K562 (cell line): ENCODE data around the gene PRR35. TPM values are rescaled to one million over a fixed set of nuclear protein-coding genes. Genes with fewer than 3 reads are reported as not detected.
A peak's percentile ranks its signal among the peaks of the same experiment; 100 is the strongest.

Source experiments
- ARNT ChIP-seq, 2 experiments: fragments of 450-650 bp; IDR thresholded peaks; 2 replicates each; pipeline ENCODE4 v1.6.1; 2016; ENCODE audit warnings: mild to moderate bottlenecking in 1 of 2
- EP300 ChIP-seq: IDR thresholded peaks from 2 replicates; pipeline ENCODE4 v1.6.1; 2012; ENCODE audit warnings: low read length, improper control_type of control experiment
- FOXK1 ChIP-seq: sonication (generic); formaldehyde crosslinking; IDR thresholded peaks from 2 replicates; pipeline ENCODE4 v1.8.0; 2022; ENCODE audit warnings: missing genetic modification reagents, mild to moderate bottlenecking, borderline replicate concordance
- GTF2A2 ChIP-seq: IDR thresholded peaks from 2 replicates; pipeline ENCODE4 v1.6.1; 2016; ENCODE audit warnings: mild to moderate bottlenecking, missing genetic modification characterization, missing compliant biosample characterization
- HNRNPUL1 ChIP-seq: fragments of 200-400 bp; formaldehyde crosslinking; IDR thresholded peaks from 2 replicates; pipeline ENCODE4 v1.6.1; 2017; ENCODE audit warnings: low read length
- NR2C2 ChIP-seq, 2 experiments: fragments of 200-800 bp in 1 of 2; sonication (Bioruptor generic) in 1 of 2; sonication (generic) in 1 of 2; formaldehyde crosslinking in 1 of 2; IDR thresholded peaks; 2 replicates each; pipeline versions ENCODE4 v1.6.1 to v1.8.0; 2016 to 2022; ENCODE audit warnings: mild to moderate bottlenecking in 1 of 2, missing compliant biosample characterization in 1 of 2, missing genetic modification characterization in 1 of 2, missing genetic modification reagents in 1 of 2
- PHF20 ChIP-seq: fragments of 450-650 bp; IDR thresholded peaks from 2 replicates; pipeline ENCODE4 v1.6.1; 2018; ENCODE audit not compliant: partially characterized antibody
- POLR2B ChIP-seq: fragments of 450-650 bp; IDR thresholded peaks from 2 replicates; pipeline ENCODE4 v1.6.1; 2018; ENCODE audit warnings: low read depth; ENCODE audit not compliant: partially characterized antibody
- SMARCE1 ChIP-seq: fragments of 450-650 bp; IDR thresholded peaks from 2 replicates; pipeline ENCODE4 v1.7.1; 2016; ENCODE audit warnings: mild to moderate bottlenecking
- ZFX ChIP-seq: sonication (generic); formaldehyde crosslinking; IDR thresholded peaks from 2 replicates; pipeline ENCODE4 v1.8.0; 2022; ENCODE audit warnings: mild to moderate bottlenecking, missing genetic modification reagents, moderate library complexity
- ZNF12 ChIP-seq: sonication (generic); formaldehyde crosslinking; IDR thresholded peaks from 2 replicates; pipeline ENCODE4 v1.4.0; 2020; ENCODE audit warnings: mild to moderate bottlenecking, missing genetic modification reagents
- ZNF140 ChIP-seq: fragments of 250-450 bp; sonication (Bioruptor Pico); IDR thresholded peaks from 2 replicates; pipeline ENCODE4 v1.8.0; 2021; ENCODE audit warnings: moderate library complexity, mild to moderate bottlenecking, inconsistent platforms
- ZNF184 ChIP-seq: sonication (generic); formaldehyde crosslinking; IDR thresholded peaks from 2 replicates; pipeline ENCODE4 v1.5.0; 2020; ENCODE audit warnings: missing genetic modification reagents
- ZNF384 ChIP-seq: IDR thresholded peaks from 2 replicates; pipeline ENCODE4 v1.6.1; 2012; ENCODE audit warnings: low read depth, low read length, improper control_type of control experiment
- ZNF408 ChIP-seq: fragments of 250-450 bp; sonication (Bioruptor Pico); IDR thresholded peaks from 2 replicates; pipeline ENCODE4 v1.4.0; 2020; ENCODE audit warnings: low read depth, mild to moderate bottlenecking, moderate library complexity
- ZNF695 ChIP-seq: fragments of 450-650 bp; formaldehyde crosslinking; IDR thresholded peaks from 2 replicates; pipeline ENCODE4 v1.4.0; 2020; ENCODE audit warnings: mild to moderate bottlenecking, moderate library complexity
- ZNF76 ChIP-seq: fragments of 250-450 bp; sonication (Bioruptor Pico); IDR thresholded peaks from 2 replicates; pipeline ENCODE4 v1.4.0; 2020; ENCODE audit warnings: mild to moderate bottlenecking, moderate library complexity, borderline replicate concordance
- polyA plus RNA-seq, 8 experiments: library from polyadenylated mRNA; depleted of rRNA in 4 of 8; stranded (reverse) in 5 of 8; unstranded in 3 of 8; fragments of >200 nt; fragmentation: Nextera tagmentation in 2 of 8; fragmentation: Illumina TruSeq in 1 of 8; extraction: Ambion mirVana in 2 of 8; extraction: Trizol in 1 of 8; gene quantifications; 2 replicates each; pipeline versions ENCODE4 v1.2.1 to v1.2.3, GENCODE V29; 2011 to 2014; ENCODE audit warnings: inconsistent platforms in 1 of 8, missing spikeins in 1 of 8
- total RNA-seq, 7 experiments: library from RNA; depleted of rRNA in 6 of 7; stranded (reverse); fragments of >200 nt in 6 of 7; fragmentation: Illumina TruSeq in 2 of 7; extraction: Trizol in 2 of 7; gene quantifications; 2 replicates each; pipeline versions ENCODE4 v1.2.1 to v1.2.3, GENCODE V29; 2011 to 2021; ENCODE audit warnings: low replicate concordance in 1 of 7
- TF ChIP-seq, protein P1 (sequence below): sonication (generic); formaldehyde crosslinking; IDR thresholded peaks from 2 replicates; pipeline ENCODE4 v1.8.1; 2022; ENCODE audit warnings: missing genetic modification reagents
- TF ChIP-seq, protein P2 (sequence below): fragments of 450-650 bp; IDR thresholded peaks from 2 replicates; pipeline ENCODE4 v1.6.1; 2016; ENCODE audit warnings: missing biosample characterization, missing genetic modification characterization
- TF ChIP-seq, protein P3 (sequence below), 2 experiments: fragments of 450-650 bp; IDR thresholded peaks; 2 replicates each; pipeline ENCODE4 v1.6.1; 2018; ENCODE audit warnings: mild to moderate bottlenecking in 2 of 2, low read depth in 1 of 2; ENCODE audit not compliant: partially characterized antibody in 2 of 2
- TF ChIP-seq, protein P4 (sequence below): fragments of 250-450 bp; sonication (Bioruptor Pico); IDR thresholded peaks from 2 replicates; pipeline ENCODE4 v1.5.0; 2022; ENCODE audit warnings: mild to moderate bottlenecking

Gene PRR35
- total and polyA plus RNA-seq, 9 of the 15 experiments (the other 6 are each of a cell fraction or from before 2014, with no cell fraction given): 0.17 to 0.45 (median 0.21) TPM; not detected in 5

DNA sequence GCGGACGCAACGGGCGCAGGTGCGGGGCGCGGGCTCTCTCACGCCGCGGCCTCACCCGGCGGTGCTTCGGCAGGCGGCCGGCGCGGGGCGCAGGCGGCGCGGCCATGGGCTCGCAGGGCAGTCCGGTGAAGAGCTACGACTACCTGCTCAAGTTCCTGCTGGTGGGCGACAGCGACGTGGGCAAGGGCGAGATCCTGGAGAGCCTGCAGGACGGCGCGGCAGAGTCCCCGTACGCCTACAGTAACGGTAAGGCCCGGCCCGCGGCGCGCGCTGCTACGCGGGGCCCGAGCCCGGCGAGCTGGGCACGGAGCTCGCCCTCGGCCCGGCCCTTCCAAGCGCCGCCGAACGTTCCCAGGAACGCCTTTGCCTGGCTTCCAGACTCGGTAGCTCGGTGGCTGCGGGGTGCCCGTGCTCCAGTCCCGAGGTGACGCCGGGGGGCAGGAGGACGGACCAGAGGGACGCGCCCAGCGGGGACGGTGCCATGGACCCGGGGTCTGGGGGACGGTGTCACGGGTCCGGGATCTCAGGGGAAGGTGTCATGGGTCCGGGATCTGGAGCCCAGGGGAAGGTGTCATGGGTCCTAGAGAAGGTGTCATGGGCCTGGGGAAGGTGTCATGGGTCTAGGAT lies 30.1 kb downstream of the PRR35 start (continued):
- TF ChIP-seq ZNF695 (CRISPR knock-in tag): no peak
- TF ChIP-seq NR2C2 (CRISPR knock-in tag; IDR thresholded peaks at IDR 0.05): peak; percentile 73
- TF ChIP-seq NR2C2 (tag; IDR thresholded peaks at IDR 0.05): no peak
- TF ChIP-seq PHF20: peak; percentile 17
- no peak for TF ChIP-seq ZNF184 (CRISPR knock-in tag)
- TF ChIP-seq FOXK1 (CRISPR knock-in tag): no peak
- TF ChIP-seq, protein P1, sequence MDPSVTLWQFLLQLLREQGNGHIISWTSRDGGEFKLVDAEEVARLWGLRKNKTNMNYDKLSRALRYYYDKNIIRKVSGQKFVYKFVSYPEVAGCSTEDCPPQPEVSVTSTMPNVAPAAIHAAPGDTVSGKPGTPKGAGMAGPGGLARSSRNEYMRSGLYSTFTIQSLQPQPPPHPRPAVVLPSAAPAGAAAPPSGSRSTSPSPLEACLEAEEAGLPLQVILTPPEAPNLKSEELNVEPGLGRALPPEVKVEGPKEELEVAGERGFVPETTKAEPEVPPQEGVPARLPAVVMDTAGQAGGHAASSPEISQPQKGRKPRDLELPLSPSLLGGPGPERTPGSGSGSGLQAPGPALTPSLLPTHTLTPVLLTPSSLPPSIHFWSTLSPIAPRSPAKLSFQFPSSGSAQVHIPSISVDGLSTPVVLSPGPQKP (CRISPR knock-in tag): no peak
- peak; percentile 79 for TF ChIP-seq ZFX (CRISPR knock-in tag)
- no peak for TF ChIP-seq HNRNPUL1
- TF ChIP-seq ZNF76 (CRISPR knock-in tag): no peak
- TF ChIP-seq SMARCE1: no peak
- TF ChIP-seq, protein P2, sequence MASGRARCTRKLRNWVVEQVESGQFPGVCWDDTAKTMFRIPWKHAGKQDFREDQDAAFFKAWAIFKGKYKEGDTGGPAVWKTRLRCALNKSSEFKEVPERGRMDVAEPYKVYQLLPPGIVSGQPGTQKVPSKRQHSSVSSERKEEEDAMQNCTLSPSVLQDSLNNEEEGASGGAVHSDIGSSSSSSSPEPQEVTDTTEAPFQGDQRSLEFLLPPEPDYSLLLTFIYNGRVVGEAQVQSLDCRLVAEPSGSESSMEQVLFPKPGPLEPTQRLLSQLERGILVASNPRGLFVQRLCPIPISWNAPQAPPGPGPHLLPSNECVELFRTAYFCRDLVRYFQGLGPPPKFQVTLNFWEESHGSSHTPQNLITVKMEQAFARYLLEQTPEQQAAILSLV (tag): no peak
- no peak for TF ChIP-seq EP300
- TF ChIP-seq, protein P3, sequence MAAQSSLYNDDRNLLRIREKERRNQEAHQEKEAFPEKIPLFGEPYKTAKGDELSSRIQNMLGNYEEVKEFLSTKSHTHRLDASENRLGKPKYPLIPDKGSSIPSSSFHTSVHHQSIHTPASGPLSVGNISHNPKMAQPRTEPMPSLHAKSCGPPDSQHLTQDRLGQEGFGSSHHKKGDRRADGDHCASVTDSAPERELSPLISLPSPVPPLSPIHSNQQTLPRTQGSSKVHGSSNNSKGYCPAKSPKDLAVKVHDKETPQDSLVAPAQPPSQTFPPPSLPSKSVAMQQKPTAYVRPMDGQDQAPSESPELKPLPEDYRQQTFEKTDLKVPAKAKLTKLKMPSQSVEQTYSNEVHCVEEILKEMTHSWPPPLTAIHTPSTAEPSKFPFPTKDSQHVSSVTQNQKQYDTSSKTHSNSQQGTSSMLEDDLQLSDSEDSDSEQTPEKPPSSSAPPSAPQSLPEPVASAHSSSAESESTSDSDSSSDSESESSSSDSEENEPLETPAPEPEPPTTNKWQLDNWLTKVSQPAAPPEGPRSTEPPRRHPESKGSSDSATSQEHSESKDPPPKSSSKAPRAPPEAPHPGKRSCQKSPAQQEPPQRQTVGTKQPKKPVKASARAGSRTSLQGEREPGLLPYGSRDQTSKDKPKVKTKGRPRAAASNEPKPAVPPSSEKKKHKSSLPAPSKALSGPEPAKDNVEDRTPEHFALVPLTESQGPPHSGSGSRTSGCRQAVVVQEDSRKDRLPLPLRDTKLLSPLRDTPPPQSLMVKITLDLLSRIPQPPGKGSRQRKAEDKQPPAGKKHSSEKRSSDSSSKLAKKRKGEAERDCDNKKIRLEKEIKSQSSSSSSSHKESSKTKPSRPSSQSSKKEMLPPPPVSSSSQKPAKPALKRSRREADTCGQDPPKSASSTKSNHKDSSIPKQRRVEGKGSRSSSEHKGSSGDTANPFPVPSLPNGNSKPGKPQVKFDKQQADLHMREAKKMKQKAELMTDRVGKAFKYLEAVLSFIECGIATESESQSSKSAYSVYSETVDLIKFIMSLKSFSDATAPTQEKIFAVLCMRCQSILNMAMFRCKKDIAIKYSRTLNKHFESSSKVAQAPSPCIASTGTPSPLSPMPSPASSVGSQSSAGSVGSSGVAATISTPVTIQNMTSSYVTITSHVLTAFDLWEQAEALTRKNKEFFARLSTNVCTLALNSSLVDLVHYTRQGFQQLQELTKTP (IDR thresholded peaks at IDR 0.05; ENCODE audit: low read depth in 1 of 2, partially characterized antibody in 2 of 2): no peak
- TF ChIP-seq ZNF12: no peak
- no peak for TF ChIP-seq ZNF408 (CRISPR knock-in tag)
- no peak for TF ChIP-seq ZNF384
- TF ChIP-seq POLR2B: no peak
- no peak for TF ChIP-seq GTF2A2 (tag)
- TF ChIP-seq, protein P4, sequence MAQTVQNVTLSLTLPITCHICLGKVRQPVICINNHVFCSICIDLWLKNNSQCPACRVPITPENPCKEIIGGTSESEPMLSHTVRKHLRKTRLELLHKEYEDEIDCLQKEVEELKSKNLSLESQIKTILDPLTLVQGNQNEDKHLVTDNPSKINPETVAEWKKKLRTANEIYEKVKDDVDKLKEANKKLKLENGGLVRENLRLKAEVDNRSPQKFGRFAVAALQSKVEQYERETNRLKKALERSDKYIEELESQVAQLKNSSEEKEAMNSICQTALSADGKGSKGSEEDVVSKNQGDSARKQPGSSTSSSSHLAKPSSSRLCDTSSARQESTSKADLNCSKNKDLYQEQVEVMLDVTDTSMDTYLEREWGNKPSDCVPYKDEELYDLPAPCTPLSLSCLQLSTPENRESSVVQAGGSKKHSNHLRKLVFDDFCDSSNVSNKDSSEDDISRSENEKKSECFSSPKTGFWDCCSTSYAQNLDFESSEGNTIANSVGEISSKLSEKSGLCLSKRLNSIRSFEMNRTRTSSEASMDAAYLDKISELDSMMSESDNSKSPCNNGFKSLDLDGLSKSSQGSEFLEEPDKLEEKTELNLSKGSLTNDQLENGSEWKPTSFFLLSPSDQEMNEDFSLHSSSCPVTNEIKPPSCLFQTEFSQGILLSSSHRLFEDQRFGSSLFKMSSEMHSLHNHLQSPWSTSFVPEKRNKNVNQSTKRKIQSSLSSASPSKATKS (CRISPR knock-in tag): no peak
- TF ChIP-seq ARNT (IDR thresholded peaks at IDR 0.05): no peak
- no peak for TF ChIP-seq ZNF140 (CRISPR knock-in tag)
